GM12891 (cell line): ENCODE measurements around the gene PAK1IP1.

Source experiments
- POLR2A ChIP-seq: IDR thresholded peaks from 2 replicates; pipeline ENCODE4 v1.6.1; 2011; ENCODE audit warnings: low read depth, low read length, control low read depth
- POLR2AphosphoS5 ChIP-seq: IDR thresholded peaks from 2 replicates; pipeline ENCODE4 v1.6.1; 2011; ENCODE audit warnings: low read depth, low read length, control low read depth
- SPI1 ChIP-seq: IDR thresholded peaks from 2 replicates; pipeline ENCODE4 v1.6.1; 2011; ENCODE audit warnings: low read depth, low read length, control low read depth

DNA sequence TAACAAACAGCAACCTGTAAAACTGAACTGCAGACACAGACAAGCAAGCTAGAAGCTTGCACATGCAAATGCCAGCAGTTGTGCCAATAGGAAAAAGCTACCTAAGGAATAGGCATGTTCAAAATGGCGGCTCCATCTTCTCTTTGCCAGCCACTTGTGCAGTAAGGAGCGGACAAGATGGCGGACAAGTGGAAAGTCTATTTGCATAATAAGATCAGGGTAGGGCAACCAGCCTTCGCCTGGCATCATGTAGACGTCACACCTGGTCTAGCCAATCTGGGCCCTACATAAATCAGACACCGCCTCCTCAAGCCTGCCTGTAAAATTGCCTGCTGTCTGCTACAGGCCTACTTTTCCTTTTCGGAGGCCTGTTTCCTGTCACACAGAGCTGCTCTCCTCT, 18.4 kb upstream of the PAK1IP1 start:
- no peak for TF ChIP-seq POLR2A
- no peak for TF ChIP-seq SPI1
- TF ChIP-seq POLR2AphosphoS5: no peak
